HepG2 (cell line): ENCODE results near the gene DNAJC18. TPM values are rescaled to one million over a fixed set of nuclear protein-coding genes. Genes with fewer than 3 reads are reported as not detected.

Source experiments
- AFF4 ChIP-seq: sonication (generic); formaldehyde crosslinking; IDR thresholded peaks from 2 replicates; pipeline ENCODE4 v1.4.0; 2020; ENCODE audit warnings: missing genetic modification reagents
- DZIP1 ChIP-seq: sonication (generic); formaldehyde crosslinking; IDR thresholded peaks from 2 replicates; pipeline ENCODE4 v1.5.0; 2020; ENCODE audit warnings: mild to moderate bottlenecking, missing genetic modification reagents
- EP300 ChIP-seq, 3 experiments: sonication (generic) in 1 of 3; formaldehyde crosslinking in 1 of 3; IDR thresholded peaks; 2 replicates each; pipeline versions ENCODE4 v1.5.1 to v1.6.1; 2011 to 2020; ENCODE audit warnings: low read depth in 2 of 3, low read length in 2 of 3, borderline replicate concordance in 1 of 3, improper control_type of control experiment in 1 of 3, mild to moderate bottlenecking in 1 of 3, missing genetic modification reagents in 1 of 3, moderate library complexity in 1 of 3
- FOSL2 ChIP-seq: sonication (generic); formaldehyde crosslinking; IDR thresholded peaks from 2 replicates; pipeline ENCODE4 v1.4.0; 2020; ENCODE audit warnings: missing genetic modification reagents
- GATA4 ChIP-seq: sonication (generic); IDR thresholded peaks from 2 replicates; pipeline ENCODE4 v1.6.1; 2016; ENCODE audit warnings: antibody characterized with exemption, low read depth, borderline replicate concordance
- JUNB ChIP-seq: sonication (generic); formaldehyde crosslinking; IDR thresholded peaks from 2 replicates; pipeline ENCODE4 v1.8.0; 2022; ENCODE audit warnings: missing genetic modification reagents, mild to moderate bottlenecking, borderline replicate concordance
- LCORL ChIP-seq, 2 experiments: fragments of 450-650 bp in 1 of 2; sonication (generic) in 1 of 2; formaldehyde crosslinking in 1 of 2; IDR thresholded peaks; 2 replicates each; pipeline versions ENCODE4 v1.5.0 to v1.6.1; 2017 to 2020; ENCODE audit warnings: antibody characterized with exemption in 1 of 2, missing genetic modification reagents in 1 of 2
- NRL ChIP-seq: sonication (generic); formaldehyde crosslinking; IDR thresholded peaks from 2 replicates; pipeline ENCODE4 v1.5.0; 2020; ENCODE audit warnings: missing genetic modification reagents, mild to moderate bottlenecking, moderate library complexity, borderline replicate concordance
- RBAK ChIP-seq: sonication (generic); formaldehyde crosslinking; IDR thresholded peaks from 2 replicates; pipeline ENCODE4 v1.5.1; 2020; ENCODE audit warnings: mild to moderate bottlenecking, missing genetic modification reagents
- RBFOX2 ChIP-seq: fragments of 200-400 bp; formaldehyde crosslinking; IDR thresholded peaks from 2 replicates; pipeline ENCODE4 v1.6.1; 2017; ENCODE audit warnings: low read depth, mild to moderate bottlenecking, low read length
- XRCC5 ChIP-seq: fragments of 200-400 bp; formaldehyde crosslinking; optimal IDR thresholded peaks from 2 replicates; pipeline ENCODE3; 2017; ENCODE audit warnings: mild to moderate bottlenecking, low read length
- ZFP36L2 ChIP-seq: sonication (generic); formaldehyde crosslinking; IDR thresholded peaks from 2 replicates; pipeline ENCODE4 v1.4.0; 2020; ENCODE audit warnings: missing genetic modification reagents
- ZFYVE20 ChIP-seq: sonication (generic); formaldehyde crosslinking; IDR thresholded peaks from 2 replicates; pipeline ENCODE4 v1.8.0; 2023; ENCODE audit warnings: low read depth, mild to moderate bottlenecking, moderate library complexity, missing genetic modification reagents, borderline replicate concordance
- ZNF230 ChIP-seq: sonication (generic); formaldehyde crosslinking; IDR thresholded peaks from 2 replicates; pipeline ENCODE4 v1.4.0; 2020; ENCODE audit warnings: mild to moderate bottlenecking, missing genetic modification reagents
- ZNF414 ChIP-seq: sonication (generic); formaldehyde crosslinking; IDR thresholded peaks from 2 replicates; pipeline ENCODE4 v1.5.0; 2020; ENCODE audit warnings: missing genetic modification reagents
- ZNF558 ChIP-seq: sonication (generic); formaldehyde crosslinking; IDR thresholded peaks from 2 replicates; pipeline ENCODE4 v1.9.0; 2022; ENCODE audit warnings: mild to moderate bottlenecking, missing genetic modification reagents, borderline replicate concordance
- ZNF574 ChIP-seq: sonication (generic); formaldehyde crosslinking; IDR thresholded peaks from 2 replicates; pipeline ENCODE4 v1.4.0; 2020; ENCODE audit warnings: missing genetic modification reagents
- ZNF589 ChIP-seq: sonication (generic); formaldehyde crosslinking; conservative IDR thresholded peaks from 2 replicates; pipeline ENCODE4 v1.8.0; 2022; ENCODE audit warnings: mild to moderate bottlenecking, moderate library complexity, missing genetic modification reagents
- polyA plus RNA-seq, 8 experiments: library from polyadenylated mRNA; depleted of rRNA in 3 of 8; stranded (reverse) in 7 of 8; unstranded in 1 of 8; fragments of >200 nt; fragmentation: Illumina TruSeq in 4 of 8; extraction: Trizol in 4 of 8; gene quantifications; 2 replicates each; pipeline versions ENCODE4 v1.2.1 to v1.2.3, GENCODE V29; 2011 to 2016; ENCODE audit warnings: low read depth in 4 of 8, missing spikeins in 1 of 8, mixed read lengths in 1 of 8; ENCODE audit not compliant: insufficient read depth in 1 of 8
- total RNA-seq, 5 experiments: library from RNA; depleted of rRNA; stranded (reverse); fragments of >200 nt; fragmentation: Illumina TruSeq; extraction: Trizol; gene quantifications; 2 replicates each; pipeline ENCODE4 v1.2.3, GENCODE V29; 2016; ENCODE audit warnings: low read depth in 1 of 5

Gene DNAJC18
- total and polyA plus RNA-seq, 2 of the 13 experiments (the other 11 are each of a cell fraction or from before 2014, with no cell fraction given) = 6.5 to 6.6 TPM

- TF ChIP-seq ZNF414 (peak; percentile 82; the same call in 1 of the 2 replicates), ZNF574 (CRISPR knock-in tag) (no peak; the same call in 1 of the 2 replicates), ZNF558 (CRISPR knock-in tag) (no peak), XRCC5 (no peak), ZNF589 (CRISPR knock-in tag) (no peak), RBFOX2 (peak; percentile 70), DZIP1 (CRISPR knock-in tag) (no peak), AFF4 (CRISPR knock-in tag) (no peak), ZFP36L2 (CRISPR knock-in tag) (no peak), ZFYVE20 (no peak), LCORL (IDR thresholded peaks at IDR 0.05) (no peak), LCORL (CRISPR knock-in tag; IDR thresholded peaks at IDR 0.05) (peak; percentile 23; the same call in 1 of the 2 replicates), RBAK (CRISPR knock-in tag) (no peak), NRL (CRISPR knock-in tag) (no peak), JUNB (CRISPR knock-in tag) (no peak), ZNF230 (CRISPR knock-in tag) (peak; percentile 11; the same call in 1 of the 2 replicates), EP300 (IDR thresholded peaks at IDR 0.05; ENCODE audit: low read depth in 2 of 2, low read length in 2 of 2) (peak in 1 of 2 experiments; percentile 30; a peak in 1 of 4 replicates), EP300 (CRISPR knock-in tag; IDR thresholded peaks at IDR 0.05; ENCODE audit: borderline replicate concordance) (no peak), GATA4 (no peak), FOSL2 (CRISPR knock-in tag) (no peak)
These were observed 35.4 kb downstream of the DNAJC18 start, which contains the start of gene SPATA24 (continued) for GRCh38 chr5:139403787-139404483.
